Peyer's patch (tissue), 4 donors: Measurements from ENCODE around the gene CLDN14. TPM values are rescaled to one million over a fixed set of nuclear protein-coding genes. Genes with fewer than 3 reads are reported as not detected.
"Not testable (repeated sequence)": the region's sequence is repeated elsewhere in the genome, so short reads cannot be mapped to it uniquely, and the experiment has no call there.

Source experiments
- DNase-seq, 3 donors: peaks; one replicate each; pipeline ENCODE4 v3.0.0-alpha.2; 2017 to 2019
- H3K27ac ChIP-seq, 4 donors: fragments of 200-600 bp; sonication (generic); one replicate each; pipeline ENCODE4 v1.5.1; 2016 to 2019
- H3K27me3 ChIP-seq, 2 donors: fragments of 200-600 bp; sonication (generic); one replicate each; pipeline ENCODE4 v1.5.1; 2019
- H3K36me3 ChIP-seq, 3 donors: fragments of 200-600 bp; sonication (generic); one replicate each; pipeline ENCODE4 v1.5.1; 2016 to 2019
- H3K4me1 ChIP-seq, 4 donors: fragments of 200-600 bp; sonication (generic); one replicate each; pipeline ENCODE4 v1.5.1; 2016 to 2019
- H3K4me3 ChIP-seq, 4 donors: fragments of 200-600 bp; sonication (generic); 1 replicate in 3 of 4; 2 replicates in 1 of 4; pipeline ENCODE4 v1.5.1; 2016 to 2019; ENCODE audit warnings: mild to moderate bottlenecking in 1 of 4
- H3K9me3 ChIP-seq, 4 donors: fragments of 200-600 bp; sonication (generic); one replicate each; pipeline ENCODE4 v1.5.1; 2016 to 2019; ENCODE audit warnings: mild to moderate bottlenecking in 1 of 4
- POLR2A ChIP-seq, 2 donors: fragments of 450-650 bp; IDR thresholded peaks; one replicate each; pipeline ENCODE4 v1.5.1; 2017; ENCODE audit warnings: antibody characterized with exemption in 2 of 2, mild to moderate bottlenecking in 2 of 2, moderate library complexity in 2 of 2
- total RNA-seq, 4 donors: library from RNA; depleted of rRNA; stranded (reverse); fragments of >200 nt; gene quantifications; one replicate each; pipeline ENCODE4 v1.1.0, GENCODE V29; 2016
- TF ChIP-seq, protein P1 (sequence below), 6 experiments: fragments of 450-650 bp in 4 of 6; fragments of 200-600 bp in 2 of 6; sonication (generic) in 1 of 6; IDR thresholded peaks; one replicate each; pipeline ENCODE4 v1.5.1; 2017 to 2019; ENCODE audit warnings: antibody characterized with exemption in 6 of 6, mild to moderate bottlenecking in 3 of 6, moderate library complexity in 1 of 6

Gene CLDN14
- total RNA-seq, 4 donors from 2014 or later = not detected

DNA sequence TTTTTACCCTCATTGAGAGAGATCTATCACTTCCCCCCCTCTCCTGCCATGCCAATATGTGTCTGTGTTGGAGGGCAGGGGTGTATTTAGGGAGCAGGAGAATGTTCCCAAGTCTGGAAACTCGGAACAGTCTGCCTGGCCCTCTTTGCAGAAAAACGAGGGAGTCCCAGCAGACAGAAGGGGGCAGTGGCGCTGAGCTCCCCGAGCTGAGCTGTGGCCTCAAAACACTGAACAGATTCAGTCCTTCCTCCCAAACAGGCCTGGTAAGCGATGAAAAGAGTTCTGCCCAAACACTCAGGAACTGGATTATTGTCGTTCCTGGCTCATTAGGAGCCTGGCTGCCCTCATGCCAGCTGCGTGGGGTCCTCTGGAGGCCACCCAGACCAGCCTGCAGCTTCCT, 981 bp downstream of the CLDN14 start:
- H3K27ac ChIP-seq = no peak overlapping the region
- no peak for DNase-seq
- TF ChIP-seq, protein P1, sequence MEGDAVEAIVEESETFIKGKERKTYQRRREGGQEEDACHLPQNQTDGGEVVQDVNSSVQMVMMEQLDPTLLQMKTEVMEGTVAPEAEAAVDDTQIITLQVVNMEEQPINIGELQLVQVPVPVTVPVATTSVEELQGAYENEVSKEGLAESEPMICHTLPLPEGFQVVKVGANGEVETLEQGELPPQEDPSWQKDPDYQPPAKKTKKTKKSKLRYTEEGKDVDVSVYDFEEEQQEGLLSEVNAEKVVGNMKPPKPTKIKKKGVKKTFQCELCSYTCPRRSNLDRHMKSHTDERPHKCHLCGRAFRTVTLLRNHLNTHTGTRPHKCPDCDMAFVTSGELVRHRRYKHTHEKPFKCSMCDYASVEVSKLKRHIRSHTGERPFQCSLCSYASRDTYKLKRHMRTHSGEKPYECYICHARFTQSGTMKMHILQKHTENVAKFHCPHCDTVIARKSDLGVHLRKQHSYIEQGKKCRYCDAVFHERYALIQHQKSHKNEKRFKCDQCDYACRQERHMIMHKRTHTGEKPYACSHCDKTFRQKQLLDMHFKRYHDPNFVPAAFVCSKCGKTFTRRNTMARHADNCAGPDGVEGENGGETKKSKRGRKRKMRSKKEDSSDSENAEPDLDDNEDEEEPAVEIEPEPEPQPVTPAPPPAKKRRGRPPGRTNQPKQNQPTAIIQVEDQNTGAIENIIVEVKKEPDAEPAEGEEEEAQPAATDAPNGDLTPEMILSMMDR (IDR thresholded peaks at IDR 0.05) = no peak
- TF ChIP-seq POLR2A (IDR thresholded peaks at IDR 0.05) = no peak
- H3K9me3 ChIP-seq = no peaks in the 10 kb centered on the region
- H3K27me3 ChIP-seq = no peaks in the 10 kb centered on the region
- no peaks in the 10 kb centered on the region for H3K36me3 ChIP-seq
- H3K4me3 ChIP-seq = peak overlapping the region in 1 of 4 donors; percentile 16
- H3K4me1 ChIP-seq = no peaks in the 10 kb centered on the region

DNA sequence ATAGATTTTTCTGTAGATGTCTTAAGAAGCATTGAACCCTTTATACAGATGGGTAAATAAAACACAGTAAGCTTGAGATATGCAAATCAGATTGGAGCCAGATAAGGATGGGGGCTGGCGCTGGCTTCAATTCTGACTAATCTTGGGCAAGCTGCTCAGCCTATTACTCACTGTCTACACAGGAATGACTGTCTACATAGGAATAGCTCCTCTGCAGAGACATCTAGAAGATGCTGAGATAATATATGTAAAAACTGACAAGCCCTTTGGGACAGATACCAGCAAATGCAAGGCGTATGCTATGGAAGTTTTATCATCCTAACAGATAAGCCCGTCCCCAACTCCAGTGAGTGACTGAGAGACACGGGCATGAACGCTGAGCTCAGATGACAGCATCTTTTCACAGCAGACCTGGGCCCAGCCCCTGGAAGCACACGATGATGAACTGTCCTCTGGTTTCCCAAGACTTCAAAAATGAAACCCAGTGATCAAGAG, 1.7 kb downstream of the CLDN14 start:
- Histone ChIP-seq H3K36me3 (no peaks in the 10 kb centered on the region), H3K9me3 (no peaks in the 10 kb centered on the region), H3K27me3 (no peaks in the 10 kb centered on the region), H3K4me3 (peak overlapping the region in 1 of 4 donors; percentile 16), H3K4me1 (no peaks in the 10 kb centered on the region), H3K27ac (no peak overlapping the region)
- no peak for DNase-seq
- TF ChIP-seq, protein P1 (IDR thresholded peaks at IDR 0.05) = no peak
- TF ChIP-seq POLR2A (IDR thresholded peaks at IDR 0.05) = no peak

DNA sequence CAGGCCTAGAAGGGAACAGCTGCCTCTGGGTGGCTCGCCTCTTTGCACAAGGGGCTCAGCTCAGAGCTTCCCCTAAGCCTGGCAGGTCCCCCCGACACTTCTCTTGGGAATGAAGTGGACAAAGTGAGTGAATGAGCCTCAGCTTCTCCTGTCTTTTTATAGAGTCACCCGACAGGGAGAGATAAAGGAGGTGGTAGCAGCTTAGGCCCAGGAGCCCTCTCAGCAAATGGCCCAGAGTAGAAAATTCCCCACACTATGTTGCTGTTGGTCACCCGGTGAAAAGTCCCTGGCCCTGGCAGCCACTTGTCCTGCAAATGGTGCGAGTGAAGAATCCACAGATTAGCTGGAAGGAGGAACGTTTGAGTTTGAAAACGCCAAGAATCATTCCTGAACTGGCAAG, 2.4 kb downstream of the CLDN14 start:
- H3K27ac ChIP-seq = no peak overlapping the region

DNA sequence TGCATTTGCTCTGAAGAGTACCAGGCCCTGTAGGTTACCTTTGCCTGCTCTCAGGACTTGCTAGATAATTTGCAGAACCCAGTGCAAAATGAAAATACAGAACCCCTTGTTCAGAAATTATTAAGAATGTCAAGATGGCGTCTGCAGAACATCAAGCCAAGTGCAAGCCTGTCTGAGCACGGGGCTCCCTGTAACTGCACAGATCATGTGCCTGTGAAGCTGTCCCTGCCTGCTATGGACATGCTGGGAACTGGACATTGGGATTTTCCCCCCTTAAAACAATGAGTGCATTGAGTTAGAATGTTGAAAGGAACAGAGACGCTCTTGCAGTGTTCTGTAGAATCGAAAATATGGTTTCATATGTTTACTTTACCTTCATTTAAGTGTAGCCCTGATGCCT, 2.9 kb downstream of the CLDN14 start:
- Histone ChIP-seq H3K4me3 (no peak overlapping the region), H3K36me3 (no peaks in the 10 kb centered on the region), H3K27ac (no peak overlapping the region), H3K9me3 (no peaks in the 10 kb centered on the region), H3K4me1 (no peaks in the 10 kb centered on the region), H3K27me3 (no peaks in the 10 kb centered on the region)
- TF ChIP-seq, protein P1 (IDR thresholded peaks at IDR 0.05) = no peak
- TF ChIP-seq POLR2A (IDR thresholded peaks at IDR 0.05) = no peak
- no peak for DNase-seq

More for the DNA sequence above, 2.4 kb downstream of the CLDN14 start:
- no peak for TF ChIP-seq POLR2A (IDR thresholded peaks at IDR 0.05)
- TF ChIP-seq, protein P1 (IDR thresholded peaks at IDR 0.05) = no peak
- no peaks in the 10 kb centered on the region for H3K9me3 ChIP-seq
- H3K4me1 ChIP-seq = no peaks in the 10 kb centered on the region
- H3K27me3 ChIP-seq = no peaks in the 10 kb centered on the region
- no peaks in the 10 kb centered on the region for H3K36me3 ChIP-seq
- DNase-seq = no peak
- no peak overlapping the region for H3K4me3 ChIP-seq

DNA sequence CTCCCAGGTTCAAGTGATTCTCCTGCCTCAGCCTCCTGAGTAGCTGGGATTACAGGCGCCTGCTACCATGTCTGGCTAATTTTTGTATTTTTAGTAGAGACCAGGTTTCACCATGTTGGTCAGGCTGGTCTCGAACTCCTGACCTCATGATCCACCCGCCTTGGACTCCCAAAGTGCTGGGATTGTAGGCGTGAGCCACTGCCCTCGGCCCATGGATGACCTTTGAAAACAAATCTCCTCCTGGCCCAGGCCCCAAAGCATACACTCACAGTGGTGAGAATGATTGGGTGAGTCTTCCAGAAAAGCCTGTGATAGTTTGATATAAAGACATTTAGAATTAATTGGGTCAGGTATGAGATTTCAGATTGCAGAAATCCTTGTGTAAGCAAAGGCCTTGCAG, 3.4 kb downstream of the CLDN14 start:
- H3K4me3 ChIP-seq, H3K4me1 ChIP-seq, H3K9me3 ChIP-seq, H3K36me3 ChIP-seq, H3K27ac ChIP-seq, H3K27me3 ChIP-seq, DNase-seq: not testable (repeated sequence)

DNA sequence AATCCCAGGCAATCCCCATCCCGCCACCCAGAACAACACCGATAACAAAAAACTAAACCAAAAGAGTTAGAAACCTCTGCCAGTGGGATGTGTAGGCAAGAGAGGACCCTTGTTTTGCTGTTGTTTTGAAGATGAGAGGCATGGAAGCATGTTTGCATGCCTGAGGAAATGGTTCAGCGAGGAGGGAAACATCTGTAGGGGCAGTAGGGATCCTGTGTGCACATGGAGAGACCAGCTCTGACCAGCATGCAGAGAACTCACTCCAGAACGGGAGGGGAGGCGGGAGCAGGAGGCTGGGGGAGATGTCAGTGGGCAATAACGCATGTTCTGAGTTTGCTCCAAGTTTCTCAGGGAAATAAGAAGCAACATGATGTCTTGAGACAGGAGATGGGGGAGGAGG, 5.3 kb downstream of the CLDN14 start:
- H3K4me3 ChIP-seq = no peak overlapping the region
- H3K9me3 ChIP-seq = no peaks in the 10 kb centered on the region
- H3K4me1 ChIP-seq = no peaks in the 10 kb centered on the region
- H3K27ac ChIP-seq = no peak overlapping the region
- DNase-seq = no peak
- H3K27me3 ChIP-seq = no peaks in the 10 kb centered on the region
- H3K36me3 ChIP-seq = no peaks in the 10 kb centered on the region
- no peak for TF ChIP-seq POLR2A (IDR thresholded peaks at IDR 0.05)

DNA sequence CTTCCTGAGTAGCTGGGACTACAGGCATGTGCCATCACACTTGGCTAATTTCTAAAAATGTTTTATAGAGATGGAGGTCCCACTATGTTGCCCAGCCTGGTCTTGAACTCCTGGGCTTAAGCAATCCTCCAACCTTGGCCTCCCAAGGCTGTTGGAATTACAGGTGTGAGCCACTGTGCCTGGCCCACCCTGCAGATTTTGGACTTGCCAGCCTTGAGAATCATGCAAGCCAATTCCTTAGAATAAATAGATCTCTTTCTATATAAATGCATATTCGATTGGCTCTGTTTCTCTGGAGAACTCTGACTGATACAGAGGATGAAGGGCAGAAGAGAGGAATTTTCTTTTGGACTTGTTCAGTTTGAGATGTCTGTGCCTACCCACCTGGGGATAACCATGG, 6.7 kb downstream of the CLDN14 start:
- no peak overlapping the region for H3K27ac ChIP-seq
- H3K36me3 ChIP-seq = no peaks in the 10 kb centered on the region
- no peaks in the 10 kb centered on the region for H3K27me3 ChIP-seq
- no peaks in the 10 kb centered on the region for H3K9me3 ChIP-seq
- no peak overlapping the region for H3K4me3 ChIP-seq
- TF ChIP-seq, protein P1 (IDR thresholded peaks at IDR 0.05) = no peak
- no peak for TF ChIP-seq POLR2A (IDR thresholded peaks at IDR 0.05)
- no peak for DNase-seq
- no peaks in the 10 kb centered on the region for H3K4me1 ChIP-seq
